Measurements from ENCODE around the gene GAB1. TPM values are rescaled to one million over a fixed set of nuclear protein-coding genes. Genes with fewer than 3 reads are reported as not detected.

The GAB1 gene
- total RNA-seq, 3 donors from 2014 or later, result 24.8 to 67.5 (median 38.7) TPM

- Histone ChIP-seq H3K27me3 (no peaks in the 10 kb centered on the region), H3K27ac (no peak overlapping the region), H3K4me1 (no peaks in the 10 kb centered on the region), H3K36me3 (no peaks in the 10 kb centered on the region), H3K9me3 (no peaks in the 10 kb centered on the region), H3K4me3 (no peak overlapping the region)
- no peak for DNase-seq (ENCODE audit: low spot score in 2 of 2)
- no peak for TF ChIP-seq CTCF (IDR thresholded peaks at IDR 0.05)
- no peak for TF ChIP-seq POLR2AphosphoS5 (IDR thresholded peaks at IDR 0.05)
- TF ChIP-seq POLR2A (IDR thresholded peaks at IDR 0.05), result no peak
- intact Hi-C loops (cut with DNase I; ENCODE audit: low total_unique reads), result no loop called here
Measured at GRCh38 chr4:143300860-143301259, 35.8 kb upstream of the GAB1 start.

- intact Hi-C loops (cut with DNase I; ENCODE audit: low total_unique reads), result no loop called here
- Histone ChIP-seq H3K9me3 (no peaks in the 10 kb centered on the region), H3K27me3 (no peaks in the 10 kb centered on the region), H3K4me1 (no peaks in the 10 kb centered on the region), H3K36me3 (no peaks in the 10 kb centered on the region), H3K4me3 (no peak overlapping the region), H3K27ac (no peak overlapping the region)
- TF ChIP-seq POLR2A (IDR thresholded peaks at IDR 0.05) (no peak), CTCF (IDR thresholded peaks at IDR 0.05) (no peak), POLR2AphosphoS5 (IDR thresholded peaks at IDR 0.05) (no peak)
- DNase-seq (ENCODE audit: low spot score in 2 of 2), result no peak
Measured at GRCh38 chr4:143302536-143302935, 34.1 kb upstream of the GAB1 start.

- Histone ChIP-seq H3K36me3 (no peaks in the 10 kb centered on the region), H3K4me1 (no peaks in the 10 kb centered on the region), H3K4me3 (no peak overlapping the region), H3K27me3 (no peaks in the 10 kb centered on the region), H3K27ac (no peak overlapping the region), H3K9me3 (no peaks in the 10 kb centered on the region)
- intact Hi-C loops (cut with DNase I; ENCODE audit: low total_unique reads), result no loop called here
- no peak for TF ChIP-seq POLR2AphosphoS5 (IDR thresholded peaks at IDR 0.05)
- TF ChIP-seq CTCF (IDR thresholded peaks at IDR 0.05), result no peak
- no peak for TF ChIP-seq POLR2A (IDR thresholded peaks at IDR 0.05)
- DNase-seq (ENCODE audit: low spot score in 2 of 2), result no peak
Measured at GRCh38 chr4:143306788-143307187, 29.9 kb upstream of the GAB1 start.

- intact Hi-C loops (cut with DNase I; ENCODE audit: low total_unique reads), result no loop called here
- Histone ChIP-seq H3K27me3 (no peaks in the 10 kb centered on the region), H3K9me3 (no peaks in the 10 kb centered on the region), H3K4me1 (no peaks in the 10 kb centered on the region), H3K4me3 (no peak overlapping the region), H3K36me3 (no peaks in the 10 kb centered on the region), H3K27ac (no peak overlapping the region)
- TF ChIP-seq POLR2A (IDR thresholded peaks at IDR 0.05), result no peak
- TF ChIP-seq CTCF (IDR thresholded peaks at IDR 0.05), result no peak
- TF ChIP-seq POLR2AphosphoS5 (IDR thresholded peaks at IDR 0.05), result no peak
- DNase-seq (ENCODE audit: low spot score in 2 of 2), result no peak
Measured at GRCh38 chr4:143307531-143307930, 29.1 kb upstream of the GAB1 start.

- H3K27ac ChIP-seq, result no peak overlapping the region
- H3K9me3 ChIP-seq, result no peaks in the 10 kb centered on the region
- H3K4me1 ChIP-seq, result no peaks in the 10 kb centered on the region
- H3K36me3 ChIP-seq, result no peaks in the 10 kb centered on the region
- no peak for TF ChIP-seq POLR2A (IDR thresholded peaks at IDR 0.05)
- no peak for TF ChIP-seq POLR2AphosphoS5 (IDR thresholded peaks at IDR 0.05)
- no peak for TF ChIP-seq CTCF (IDR thresholded peaks at IDR 0.05)
- no peak overlapping the region for H3K4me3 ChIP-seq
- H3K27me3 ChIP-seq, result no peaks in the 10 kb centered on the region
- no peak for DNase-seq (ENCODE audit: low spot score in 2 of 2)
- intact Hi-C loops (cut with DNase I; ENCODE audit: low total_unique reads), result no loop called here
Measured at GRCh38 chr4:143308377-143308776, 28.3 kb upstream of the GAB1 start.
